Measurements from ENCODE around the gene TMOD1.

- TF ChIP-seq CTCF (IDR thresholded peaks at IDR 0.05 in 4 of 5, conservative IDR thresholded peaks at IDR 0.05 in 1 of 5) (peak; percentile 21 to 50 (median 40)), POLR2A (IDR thresholded peaks at IDR 0.05) (no peak)
These were observed 31.4 kb upstream of the TMOD1 start for GRCh38 chr9:97470076-97470475.

All from gastrocnemius medialis (tissue), 4 donors.